SKM-1 (cell line): ENCODE results near the gene PRELP.

Source experiments
- DNase-seq: peaks from one replicate; lab custom pipeline; 2025; ENCODE audit not compliant: unreplicated experiment; lab: John Stamatoyannopoulos, UW

PRELP gene

DNA sequence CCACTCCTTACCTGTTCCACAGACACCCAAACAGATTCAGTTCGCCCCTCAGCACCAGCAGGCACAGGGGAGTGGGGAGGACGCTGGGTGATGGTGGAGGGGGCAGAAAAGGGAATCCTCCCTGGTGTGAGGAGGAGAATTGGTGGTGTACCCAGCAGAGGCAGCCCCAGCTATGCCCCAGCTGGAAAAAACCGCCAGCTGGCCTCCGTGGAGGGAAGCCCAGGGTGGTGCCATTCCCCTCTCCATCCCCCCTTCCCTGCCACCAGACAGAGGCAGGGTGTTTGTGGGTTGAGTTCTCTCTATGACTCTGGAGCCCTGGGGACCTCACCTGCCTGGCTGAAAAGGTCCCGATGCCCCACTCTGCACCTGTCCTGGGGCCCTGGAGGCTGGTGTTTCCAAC is 46.2 kb downstream of the PRELP start:
- DNase-seq: no peak

DNA sequence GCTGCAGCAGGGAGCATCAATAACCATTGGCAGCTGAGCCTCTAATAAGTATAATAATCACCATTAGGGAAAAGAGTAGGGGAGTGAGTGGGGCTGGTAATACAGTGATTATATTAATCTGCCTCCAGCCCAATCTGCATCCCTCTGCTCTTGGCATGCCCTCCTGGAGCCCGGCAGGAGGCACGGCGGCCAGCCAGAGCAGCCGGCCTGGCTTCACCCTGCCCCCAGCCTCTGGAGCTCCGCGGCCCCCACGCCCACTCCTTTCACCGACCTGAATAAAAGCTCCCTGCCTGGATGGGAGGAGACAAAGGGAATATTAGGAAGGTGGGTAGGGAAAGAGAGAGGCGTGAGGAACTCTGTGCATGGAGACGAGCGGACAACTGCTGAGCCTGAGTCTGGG is 46.6 kb downstream of the PRELP start:
- no peak for DNase-seq

DNA sequence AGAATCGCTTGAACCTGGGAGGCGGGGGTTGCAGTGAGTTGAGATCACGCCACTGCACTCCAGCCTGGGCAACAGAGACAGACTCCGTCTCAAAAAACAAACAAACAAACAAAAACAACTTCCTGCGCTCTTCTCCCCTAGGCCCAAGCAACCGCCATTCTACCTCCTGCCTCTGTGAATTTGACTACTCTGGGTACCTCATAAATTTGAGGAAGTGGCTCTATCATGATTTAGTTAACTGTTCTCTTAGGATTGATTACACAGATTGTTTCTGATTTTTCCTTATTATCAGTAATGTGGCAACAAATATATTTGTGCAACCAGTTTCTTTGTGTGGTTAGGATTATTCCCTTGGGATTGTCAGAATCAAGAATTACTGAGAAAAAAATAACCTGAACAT is 48.1 kb downstream of the PRELP start:
- no peak for DNase-seq

DNA sequence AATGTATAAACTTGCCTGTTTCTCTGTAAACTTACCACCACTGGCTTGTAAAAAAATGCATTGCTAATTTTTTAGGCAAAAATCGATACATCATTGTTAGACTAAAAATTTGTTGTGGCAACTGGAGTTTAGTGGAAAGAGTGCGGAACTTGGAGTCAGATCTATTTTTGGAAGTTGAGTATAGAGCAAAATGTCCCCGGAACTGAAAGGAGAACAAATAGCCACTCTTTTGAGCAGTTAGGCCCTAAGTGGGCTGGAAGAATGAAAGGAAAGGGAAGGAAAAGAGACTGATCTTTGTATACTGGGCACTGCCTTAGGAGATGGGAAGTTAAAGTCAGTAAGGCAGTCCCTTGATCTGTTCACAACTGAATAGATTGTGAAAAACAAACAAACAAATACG is 48.5 kb downstream of the PRELP start:
- DNase-seq: no peak

DNA sequence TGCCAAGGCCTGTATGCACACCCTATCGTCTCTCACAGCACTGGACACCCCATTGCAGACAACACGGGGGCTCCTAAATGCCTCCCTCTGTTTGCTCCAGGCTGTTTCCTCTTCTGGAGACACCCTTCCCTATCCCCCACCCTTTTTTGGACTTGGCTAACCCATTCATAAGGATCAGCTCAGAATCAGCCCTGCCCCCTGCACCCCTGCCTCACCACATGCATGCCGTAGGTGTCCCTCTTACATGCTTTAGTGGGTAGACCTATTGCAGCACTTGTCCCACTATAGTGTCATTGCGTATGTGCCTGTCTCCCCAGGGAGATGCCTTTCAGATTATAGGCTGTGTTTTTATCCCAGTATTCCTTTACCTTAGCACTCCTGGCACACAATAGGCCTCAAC is 49.2 kb downstream of the PRELP start:
- DNase-seq: no peak

DNA sequence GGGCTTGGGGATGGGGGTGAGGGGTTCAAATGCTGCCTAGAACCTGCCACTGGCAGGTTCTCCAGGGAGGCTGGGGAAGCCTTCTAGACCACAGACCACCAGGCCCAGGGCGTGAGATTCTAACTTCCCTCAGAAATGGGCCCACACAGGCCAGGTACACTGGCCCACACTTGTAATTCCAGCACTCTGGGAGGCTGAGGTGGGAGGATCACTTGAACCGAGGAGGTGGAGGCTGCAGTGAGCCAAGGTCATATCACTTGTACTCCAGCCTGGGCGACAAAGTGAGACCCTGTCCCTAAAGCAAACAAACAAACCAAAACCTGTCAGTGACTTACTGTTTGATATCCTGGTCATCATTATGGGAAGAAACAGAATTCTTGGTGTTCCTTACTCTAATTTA is 50.1 kb downstream of the PRELP start:
- no peak for DNase-seq

DNA sequence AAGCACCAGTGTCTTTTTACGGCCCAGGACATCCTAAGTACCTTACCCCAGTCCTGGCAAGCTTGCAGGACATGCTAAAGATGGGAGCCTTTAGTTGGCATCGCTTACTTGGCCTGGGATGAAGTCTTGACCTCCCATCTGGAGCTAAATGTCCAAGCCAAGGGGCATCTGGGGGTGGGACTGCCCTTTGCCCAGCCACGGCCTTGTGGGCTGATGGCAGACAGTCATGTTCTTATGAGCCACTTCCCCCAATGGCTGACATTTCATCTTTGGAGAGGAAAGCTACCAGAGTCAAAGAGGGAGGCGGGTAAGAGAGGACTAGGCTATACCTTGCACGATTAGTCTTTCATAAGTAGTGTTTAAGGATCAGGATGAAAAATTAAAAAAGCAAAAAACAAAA is 50.5 kb downstream of the PRELP start:
- DNase-seq: no peak

DNA sequence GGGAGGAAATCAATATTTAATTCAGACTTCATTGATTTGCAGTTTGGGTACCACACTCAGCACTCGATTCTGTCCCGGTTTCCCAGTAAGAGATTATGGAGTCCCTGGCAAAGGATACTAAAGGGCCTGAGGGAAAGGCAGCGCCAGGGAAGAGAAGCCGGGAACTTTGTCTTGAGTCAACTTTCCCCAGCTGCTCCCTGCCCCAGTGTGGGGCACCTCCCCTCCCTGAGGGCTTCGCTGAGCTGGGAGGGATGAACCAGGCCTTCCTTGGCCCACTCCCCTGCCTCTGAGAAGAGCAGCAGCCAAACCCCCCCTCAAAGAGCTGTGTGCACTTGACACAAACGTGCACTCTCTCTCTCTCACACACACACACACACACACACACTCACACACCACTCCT is 51.0 kb downstream of the PRELP start:
- DNase-seq: no peak

DNA sequence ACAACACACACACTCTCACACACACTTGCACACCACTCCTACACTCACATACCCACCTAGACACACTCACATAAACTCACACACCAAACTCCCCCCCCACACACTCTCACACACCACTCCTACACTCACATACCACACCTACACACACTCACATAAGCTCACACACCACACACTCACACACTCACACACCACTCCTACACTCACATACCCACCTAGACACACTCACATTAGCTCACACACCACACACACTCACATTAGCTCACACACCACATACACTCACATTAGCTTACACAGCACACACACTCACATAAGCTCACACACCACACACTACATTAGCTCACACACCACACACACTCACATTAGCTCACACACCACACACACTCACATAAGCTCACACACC is 51.4 kb downstream of the PRELP start:
- no peak for DNase-seq

DNA sequence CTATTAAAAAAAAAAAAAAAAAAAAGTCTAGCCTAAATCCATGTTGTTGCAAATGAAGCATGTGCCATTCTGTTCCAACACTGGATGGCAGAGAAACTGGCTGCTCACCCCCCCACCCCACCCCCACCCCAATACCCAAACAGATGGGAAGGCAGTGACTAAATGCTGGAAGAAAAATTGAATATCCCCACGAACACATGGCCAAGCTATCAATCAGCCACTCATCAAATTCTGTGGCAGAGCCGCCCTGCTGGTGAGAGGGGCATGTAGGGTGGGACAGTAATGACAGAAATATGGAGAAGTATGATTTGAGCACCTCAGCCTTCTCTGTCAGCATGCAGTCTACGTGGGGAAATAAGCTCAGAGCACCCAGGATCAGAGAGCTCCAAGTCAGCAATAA is 52.5 kb downstream of the PRELP start:
- no peak for DNase-seq

DNA sequence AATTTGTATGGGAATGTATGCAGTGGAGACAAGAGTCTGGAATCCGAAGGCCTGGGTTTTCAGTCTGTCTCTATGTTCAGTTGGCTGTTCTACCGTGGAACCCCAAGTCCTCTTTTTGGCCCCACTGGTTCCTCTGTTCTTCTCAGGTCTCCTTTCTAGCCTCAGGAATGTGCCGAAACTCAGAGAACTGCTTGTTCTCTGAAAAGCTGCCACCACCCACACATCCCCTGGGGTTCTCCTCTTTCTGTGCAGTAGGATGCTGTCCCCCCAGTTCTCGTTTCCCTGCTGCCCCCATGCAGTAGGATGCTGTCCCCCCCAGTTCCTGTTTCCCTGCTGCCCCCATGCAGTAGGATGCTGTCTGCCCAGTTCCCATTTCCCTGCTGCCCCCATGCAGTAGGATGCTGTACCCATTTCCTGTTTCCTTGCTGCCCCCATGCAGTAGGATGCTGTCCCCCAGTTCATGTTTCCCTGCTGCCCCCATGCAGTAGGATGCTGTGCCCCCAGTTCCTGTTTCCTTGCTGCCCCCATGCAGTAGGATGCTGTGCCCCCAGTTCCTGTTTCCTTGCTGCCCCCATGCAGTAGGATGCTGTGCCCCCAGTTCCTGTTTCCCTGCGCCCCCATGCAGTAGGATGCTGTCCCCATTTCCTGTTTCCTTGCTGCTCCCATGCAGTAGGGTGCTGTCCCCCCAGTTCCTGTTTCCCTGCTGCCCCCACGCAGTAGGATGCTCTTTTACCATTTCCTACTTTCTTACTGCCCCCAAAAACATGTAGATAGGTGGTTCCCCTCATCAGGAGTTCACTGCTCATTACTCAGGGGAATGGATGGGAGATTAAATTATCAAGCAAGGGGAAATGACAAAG is 53.6 kb downstream of the PRELP start:
- DNase-seq: no peak

DNA sequence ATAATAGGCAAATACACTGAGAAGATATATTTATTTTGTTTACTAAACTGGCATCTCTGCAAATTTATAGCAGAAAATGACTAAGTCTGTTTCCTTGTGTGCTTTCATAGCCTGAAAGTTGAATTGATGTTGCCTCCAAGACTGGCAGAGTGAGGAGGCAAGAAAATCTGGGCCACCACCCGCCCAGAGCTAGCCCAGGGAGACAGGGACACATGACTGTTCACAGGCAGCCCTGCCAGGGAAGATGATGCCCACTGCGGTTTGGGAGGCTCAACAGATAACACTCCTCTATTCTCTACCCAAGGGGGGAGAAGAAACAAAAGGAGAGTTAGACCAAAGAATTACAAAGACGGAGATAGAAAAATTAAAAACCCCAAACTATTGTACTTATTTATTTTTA is 55.5 kb downstream of the PRELP start:
- no peak for DNase-seq

DNA sequence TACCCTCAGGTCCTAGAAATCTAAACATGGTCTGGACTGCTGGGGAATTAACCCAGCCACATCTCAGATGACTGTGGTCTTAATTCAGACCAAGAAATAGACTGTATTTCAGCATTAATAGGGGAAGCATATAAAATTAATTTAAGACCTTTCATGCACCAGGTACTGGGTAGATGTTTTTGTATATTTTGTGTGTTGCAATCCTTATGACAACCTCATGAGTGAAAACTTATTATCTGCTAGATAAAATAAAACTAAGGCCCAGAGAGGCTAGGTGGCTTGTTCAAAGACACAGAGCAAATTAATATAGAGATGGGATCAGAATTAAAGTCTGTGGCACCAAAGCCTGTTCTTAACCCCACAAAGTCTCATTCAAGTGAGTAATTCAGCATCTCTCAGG is 58.4 kb downstream of the PRELP start:
- no peak for DNase-seq

DNA sequence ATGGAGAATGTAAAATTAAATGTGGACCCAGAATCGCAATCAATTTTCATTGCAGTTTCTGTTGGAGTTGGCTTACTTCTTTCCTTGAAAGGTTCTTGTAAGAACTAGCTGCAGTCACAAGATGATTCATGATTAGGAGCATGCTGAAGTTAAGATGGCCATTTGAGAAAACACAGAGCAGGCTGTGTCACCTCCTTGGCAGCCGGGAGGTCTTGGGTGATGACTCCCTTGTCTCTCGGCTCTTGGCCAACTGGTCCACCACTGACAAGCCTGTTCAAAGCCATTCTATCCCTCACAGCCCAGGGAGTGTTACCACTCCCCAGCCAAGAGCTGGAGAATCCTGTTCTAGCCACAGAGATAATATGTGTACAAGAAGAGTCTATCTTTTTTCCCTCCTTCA is 58.9 kb downstream of the PRELP start:
- DNase-seq: no peak

DNA sequence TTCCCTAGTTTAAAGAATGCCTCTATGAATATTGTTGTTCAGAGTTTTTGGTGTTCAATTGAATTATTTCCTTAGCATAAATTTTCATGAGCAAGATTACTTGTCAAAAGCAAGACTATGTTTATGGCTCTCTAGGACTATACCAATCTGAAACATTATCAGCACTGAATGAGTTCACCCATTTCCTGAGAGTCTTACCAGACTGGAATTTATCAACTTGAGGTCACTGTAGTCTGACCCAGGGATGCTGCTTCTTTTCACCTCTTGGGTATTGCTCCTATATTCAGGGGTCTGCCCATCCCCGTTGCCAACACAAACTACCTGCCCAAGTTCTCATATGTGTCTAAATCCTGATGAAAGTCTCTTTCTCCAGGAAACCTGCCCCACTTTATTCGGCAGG is 61.0 kb downstream of the PRELP start:
- DNase-seq: no peak

DNA sequence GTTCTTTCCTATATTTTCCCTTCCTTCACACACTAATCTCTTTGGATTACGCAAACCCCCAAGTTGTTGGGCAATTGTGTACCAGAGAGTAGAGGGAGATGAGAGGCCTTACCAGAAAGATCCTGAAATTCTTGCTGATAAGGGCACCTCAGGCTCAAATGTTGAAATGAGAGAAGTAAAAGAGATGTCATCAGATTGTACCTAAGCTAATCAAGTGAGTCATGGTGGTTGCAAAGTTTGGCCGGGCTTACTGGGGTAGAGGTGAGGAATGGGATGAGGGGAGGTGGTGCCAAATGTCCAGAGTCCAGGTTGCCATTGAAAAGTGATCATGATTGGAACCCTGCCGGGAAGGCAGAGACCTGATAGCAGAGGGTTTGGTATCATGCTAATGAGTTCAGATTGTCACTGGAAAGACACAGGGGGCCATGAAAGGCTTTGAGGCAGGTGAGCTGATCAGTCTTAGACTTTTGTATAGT is 61.4 kb downstream of the PRELP start:
- DNase-seq: peak; percentile 54

DNA sequence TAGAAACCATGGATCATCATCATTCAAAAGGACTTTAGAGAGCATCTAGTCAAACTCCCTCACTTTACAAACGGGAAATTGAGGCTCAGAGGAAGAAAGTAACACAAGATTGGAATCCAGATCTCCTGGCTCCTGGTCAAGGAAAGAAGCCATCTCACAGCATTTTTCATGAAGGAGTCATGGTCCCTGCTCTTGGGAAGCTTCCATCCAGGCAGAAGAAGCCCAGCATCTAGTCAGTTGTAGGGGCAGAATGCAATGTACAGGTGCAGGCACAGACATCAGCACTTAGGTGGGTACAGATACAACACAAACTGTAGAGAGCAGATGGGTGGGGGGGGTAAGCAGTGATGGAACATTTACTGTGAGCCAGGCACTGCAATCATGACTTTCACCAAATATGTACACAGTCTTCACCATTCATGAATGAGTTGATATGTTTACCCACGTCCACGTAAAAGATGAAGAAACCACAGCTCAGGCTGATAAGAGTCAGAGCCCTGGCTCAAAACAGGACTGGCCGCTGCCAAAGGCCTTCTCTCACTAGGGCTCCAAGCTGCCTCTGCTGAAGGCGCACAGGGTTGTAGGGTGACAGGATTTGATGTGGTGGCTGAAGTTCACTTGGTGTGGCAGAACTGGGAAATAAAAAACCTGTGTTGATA is 62.3 kb downstream of the PRELP start:
- no peak for DNase-seq

DNA sequence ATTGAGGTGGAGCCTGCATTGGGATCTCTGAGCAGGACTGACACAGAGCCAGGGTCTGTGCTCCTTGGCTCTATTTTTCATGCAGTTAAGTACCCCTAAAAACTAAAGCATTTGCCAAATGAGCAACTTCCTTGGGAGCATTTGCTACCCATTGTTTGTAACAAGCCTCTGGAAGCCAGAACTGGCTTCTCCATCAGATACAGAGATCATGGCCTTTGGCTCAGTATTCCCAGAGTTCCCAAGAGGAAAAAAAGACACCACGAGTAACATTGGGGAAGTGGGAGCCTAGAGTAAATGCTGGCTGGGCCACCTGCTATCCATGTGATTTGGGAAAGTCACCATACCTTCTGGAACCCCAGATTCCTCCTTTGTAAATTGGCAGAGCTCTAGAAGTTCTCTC is 63.1 kb downstream of the PRELP start:
- DNase-seq: no peak

DNA sequence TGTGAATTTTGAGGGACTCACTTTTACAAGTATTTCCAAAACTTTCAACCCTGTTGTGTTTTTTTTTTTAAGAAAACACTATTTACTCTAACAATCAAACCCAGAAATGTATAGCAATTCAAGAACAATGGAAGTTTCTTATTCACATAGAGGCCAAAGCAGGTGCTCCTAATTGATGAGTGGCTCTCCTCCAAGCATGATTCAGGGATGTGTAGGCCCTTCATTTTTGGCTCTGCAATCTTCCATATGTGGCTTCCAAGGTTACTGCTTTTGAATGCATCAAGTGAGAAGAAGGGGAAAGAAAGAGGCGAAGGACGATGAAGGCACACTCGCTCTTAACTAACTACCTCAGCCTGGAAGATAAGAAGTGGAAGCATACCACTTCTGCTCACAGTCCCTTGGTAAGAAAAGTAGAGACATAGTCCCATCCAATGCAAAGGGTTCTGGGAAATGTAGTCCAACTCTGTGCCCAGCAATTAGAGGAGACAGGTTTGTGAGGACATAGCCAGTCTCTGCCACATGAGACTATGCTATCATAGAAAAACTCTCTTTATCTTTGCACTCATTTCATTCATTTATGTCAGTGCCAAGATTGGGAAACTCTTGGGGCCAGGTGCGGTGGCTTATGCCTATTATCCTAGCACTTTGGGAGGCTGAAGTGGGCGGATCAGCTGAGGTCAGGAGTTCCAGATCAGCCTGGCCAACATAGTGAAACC is 64.4 kb downstream of the PRELP start:
- no peak for DNase-seq
